NCI-H1105 treated with DMSO at 0.1 percent for 48 hours (cell line): ENCODE results near the gene KIF1C.

ENCODE experiments used
- DNase-seq: peaks from one replicate; lab custom pipeline; 2025; lab: John Stamatoyannopoulos, UW

KIF1C gene

DNA sequence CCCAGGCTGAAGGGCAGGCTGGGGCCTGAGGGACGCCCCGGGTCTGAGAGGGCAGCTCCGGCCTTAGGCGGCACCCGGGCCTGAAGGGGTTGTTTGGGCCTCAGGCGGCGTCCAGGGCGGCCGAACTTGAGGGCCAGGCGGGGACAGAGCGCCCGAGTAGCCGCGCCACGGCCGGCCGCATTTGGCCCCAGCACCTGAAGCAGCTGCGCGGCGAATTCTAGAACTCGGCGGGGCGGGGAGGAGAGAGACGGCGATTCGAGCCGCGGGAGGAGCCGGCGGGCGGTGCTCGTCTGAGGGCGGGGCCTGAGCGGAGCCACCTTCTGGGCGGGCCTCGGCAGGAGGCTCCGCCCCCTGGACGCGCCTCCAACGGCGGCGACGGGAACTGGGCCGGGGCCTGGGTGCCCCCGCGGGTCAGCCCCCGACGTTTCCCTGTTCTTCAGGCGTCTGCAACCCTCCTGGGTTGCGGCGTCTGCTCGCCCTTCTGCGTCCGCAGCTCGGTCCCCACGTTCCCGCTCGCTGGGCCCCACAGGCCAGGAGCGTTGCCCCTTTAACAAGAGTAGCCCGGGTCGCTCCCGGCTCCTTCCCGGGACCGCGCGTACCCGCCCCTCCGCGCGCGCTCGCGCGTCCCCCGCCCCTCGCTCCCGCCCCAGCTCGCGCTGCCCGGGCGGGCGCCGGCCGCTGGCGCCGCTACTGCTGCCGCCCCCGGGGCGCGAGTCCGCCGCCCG lies at the start of gene KIF1C, which contains the start of gene INCA1:
TSS of gene KIF1C (plus strand) at position 649 of the 725 bp plus-strand sequence. CDS start 2,297 bp downstream, outside the sequence.
TSS of gene INCA1 (minus strand) at position 221 of the 725 bp plus-strand sequence. CDS start 3,085 bp downstream, outside the sequence.
- peak; percentile 86 for DNase-seq

DNA sequence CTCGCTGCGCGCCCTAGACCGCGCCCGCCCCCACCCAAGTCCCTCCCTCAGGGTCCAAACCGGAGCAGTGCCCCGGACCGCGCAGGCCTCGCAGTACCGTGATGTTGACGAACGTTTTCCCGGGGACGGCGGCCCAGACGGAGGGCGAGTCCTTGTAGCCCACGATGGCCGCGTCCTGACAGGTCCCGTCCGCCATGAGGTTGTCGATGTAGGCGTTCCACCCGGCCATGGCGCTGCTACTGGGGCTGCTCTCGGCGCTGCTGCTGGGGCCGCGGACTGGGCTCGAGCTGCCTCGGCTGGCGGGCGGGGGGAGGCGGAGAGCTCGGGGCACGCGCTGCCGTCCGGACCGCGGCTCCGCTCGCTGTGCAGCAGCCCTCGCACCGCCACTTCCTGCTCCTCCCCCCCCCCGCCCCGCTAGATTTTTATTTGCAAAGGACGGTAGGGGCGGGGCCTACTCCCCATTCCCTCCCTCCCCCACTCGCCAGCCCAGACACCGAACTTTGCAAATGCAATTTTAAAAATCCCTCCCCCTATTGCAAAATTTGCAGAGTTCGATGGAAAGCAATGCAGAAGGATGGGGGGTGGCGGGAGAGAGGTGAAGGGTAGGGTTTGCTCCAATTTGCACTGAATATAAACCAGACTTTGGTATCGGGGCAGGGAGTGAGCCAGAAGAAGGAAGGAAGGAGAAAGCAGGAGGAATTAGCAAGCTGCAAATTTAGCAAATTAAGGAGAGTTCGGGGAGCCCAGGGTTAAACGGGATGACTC lies 49.4 kb upstream of the KIF1C start, which contains the start of gene PFN1:
TSS of gene PFN1 (minus strand) at position 365 of the 765 bp plus-strand sequence. CDS start at position 229, 136 bp downstream.
- DNase-seq: peak; percentile 83

DNA sequence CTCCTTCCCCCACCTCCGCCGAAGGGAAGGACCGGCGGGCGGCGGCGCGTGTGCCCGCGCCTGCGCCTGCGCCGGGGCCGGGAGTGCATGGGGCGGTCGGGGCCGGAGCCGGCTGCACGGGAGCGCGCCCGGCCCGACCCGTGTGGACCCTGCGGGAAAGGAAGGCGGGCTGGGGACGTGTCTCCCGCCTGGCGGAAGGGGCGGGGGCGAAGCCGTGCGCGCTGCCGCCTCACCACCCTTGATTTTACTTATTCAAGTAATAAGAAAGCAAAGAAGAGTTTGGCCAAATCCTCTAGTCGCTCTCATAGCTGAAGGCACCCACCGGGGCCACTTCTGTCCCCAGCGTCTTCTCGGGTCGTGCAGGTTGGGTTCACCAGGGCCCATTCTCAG lies 48.8 kb upstream of the KIF1C start:
- peak; percentile 77 for DNase-seq

DNA sequence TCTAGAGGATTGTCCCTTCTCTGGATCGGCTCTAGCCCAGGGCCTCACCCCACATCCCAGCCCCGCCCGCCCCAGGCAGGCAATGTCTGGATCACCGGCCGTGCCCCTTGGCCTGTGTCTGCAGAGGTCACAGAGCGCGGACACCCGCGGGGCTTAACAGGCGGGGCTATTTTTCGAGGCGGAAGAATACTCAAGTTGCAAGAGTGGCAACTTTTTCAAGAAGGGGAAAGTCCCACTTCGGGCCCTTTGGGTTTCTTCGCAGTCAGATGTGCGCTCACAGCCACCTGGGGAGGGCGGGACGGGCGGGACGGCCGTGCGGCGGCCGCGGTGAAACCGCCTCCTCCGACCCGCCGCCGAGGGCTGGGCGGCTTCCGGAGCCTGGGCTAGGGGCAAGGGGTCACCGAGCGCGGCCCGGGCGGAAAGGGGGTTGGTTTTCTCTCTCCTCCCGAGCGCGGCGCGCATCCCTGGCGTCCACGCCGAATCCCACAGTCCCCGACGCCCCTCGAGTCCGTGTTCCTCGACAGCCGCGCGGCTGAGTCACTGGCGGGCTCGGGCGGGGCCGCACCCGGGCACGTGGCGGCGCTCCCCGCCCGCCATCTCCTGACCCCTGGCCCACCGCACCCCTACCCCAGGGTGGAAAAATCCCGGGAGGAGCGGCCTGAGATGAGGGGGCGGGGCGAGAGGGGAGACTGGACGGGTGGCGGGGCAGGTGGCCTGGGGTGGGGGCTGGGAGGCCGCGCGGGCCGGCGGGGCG lies 48.3 kb upstream of the KIF1C start:
- DNase-seq: peak; percentile 62

DNA sequence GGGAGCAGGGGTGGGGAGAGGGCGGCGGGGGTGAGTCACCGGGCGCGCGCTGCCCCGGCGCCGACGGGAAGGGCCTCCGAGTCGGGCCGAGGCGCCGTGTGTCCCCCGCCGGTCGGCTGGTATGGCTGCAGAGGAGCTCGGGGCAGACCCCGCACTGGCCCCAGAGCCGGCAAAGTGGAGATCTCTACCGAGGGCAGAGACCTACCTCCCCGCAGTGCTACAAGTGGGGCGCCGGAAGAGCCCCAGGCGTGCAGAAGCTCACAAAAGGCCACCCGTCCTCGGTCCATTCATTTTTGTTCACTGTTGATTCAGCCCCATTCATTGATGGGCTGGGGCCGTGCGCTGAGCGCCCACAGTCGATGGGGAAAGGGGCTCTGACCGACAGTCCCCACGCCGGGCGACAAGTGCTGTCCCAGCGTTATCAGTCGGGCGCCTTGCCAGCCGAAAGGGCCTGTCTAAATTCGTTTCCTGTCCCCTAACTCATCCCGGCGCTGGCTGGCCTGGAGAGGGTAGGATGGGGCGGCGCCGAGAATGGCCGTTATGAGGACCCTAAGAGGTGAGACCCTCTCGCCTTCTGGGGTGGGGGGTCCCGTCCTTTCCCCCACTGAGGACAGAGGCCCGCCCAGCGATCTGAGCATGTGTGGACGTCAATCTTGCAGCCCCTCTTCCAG lies 47.5 kb upstream of the KIF1C start:
- DNase-seq: peak; percentile 36

DNA sequence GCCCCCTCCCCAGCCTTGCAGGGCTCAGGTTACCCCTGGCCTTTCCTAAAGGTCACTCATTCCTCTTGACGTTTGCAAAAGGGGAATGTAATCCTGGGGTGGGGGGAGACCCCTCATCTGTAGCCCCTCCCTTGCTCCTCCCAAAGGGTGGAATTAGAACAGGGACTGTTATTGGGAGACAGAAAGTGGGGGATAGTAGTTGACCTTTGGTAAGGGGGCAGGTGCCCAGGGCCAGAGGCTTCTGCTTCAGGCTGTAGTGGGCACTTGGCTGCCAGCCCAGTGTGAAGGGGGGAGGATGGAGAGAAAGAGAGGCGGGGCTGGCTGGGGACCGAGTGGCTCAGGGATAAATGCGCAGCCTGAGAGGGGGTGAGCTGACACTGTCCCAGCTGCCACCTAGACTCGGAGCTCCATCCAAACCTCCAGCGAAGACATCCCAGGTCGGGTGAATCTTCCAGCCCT lies 47.0 kb upstream of the KIF1C start, which contains the start of gene ENO3:
TSS of gene ENO3 (plus strand) at position 374 of the 459 bp plus-strand sequence. CDS start 711 bp downstream, outside the sequence.
- peak; percentile 71 for DNase-seq

DNA sequence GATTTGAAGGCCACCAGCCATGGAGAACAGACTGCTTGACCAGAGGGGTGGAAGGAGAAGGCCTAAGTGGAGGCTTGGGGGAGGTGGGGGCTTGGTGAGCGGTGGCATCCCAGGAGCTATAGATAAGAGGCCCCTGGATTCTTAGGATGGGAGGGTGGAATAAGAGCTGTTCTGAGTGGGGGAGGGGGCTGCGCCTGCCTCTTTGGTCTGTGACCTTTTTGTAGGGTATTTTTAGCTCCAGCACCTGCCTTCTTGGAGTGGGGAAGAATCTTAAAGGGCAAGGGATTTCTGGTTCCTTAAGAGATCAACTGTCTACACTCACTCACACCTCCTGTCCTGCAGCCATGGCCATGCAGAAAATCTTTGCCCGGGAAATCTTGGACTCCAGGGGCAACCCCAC lies 46.3 kb upstream of the KIF1C start:
- no peak for DNase-seq

- DNase-seq: no peak
Measured at GRCh38 chr17:4953451-4953961, 44.2 kb upstream of the KIF1C start.

- no peak for DNase-seq
Measured at GRCh38 chr17:4955091-4955490, 42.7 kb upstream of the KIF1C start.

- no peak for DNase-seq
Measured at GRCh38 chr17:4956493-4957061, 41.2 kb upstream of the KIF1C start.

DNA sequence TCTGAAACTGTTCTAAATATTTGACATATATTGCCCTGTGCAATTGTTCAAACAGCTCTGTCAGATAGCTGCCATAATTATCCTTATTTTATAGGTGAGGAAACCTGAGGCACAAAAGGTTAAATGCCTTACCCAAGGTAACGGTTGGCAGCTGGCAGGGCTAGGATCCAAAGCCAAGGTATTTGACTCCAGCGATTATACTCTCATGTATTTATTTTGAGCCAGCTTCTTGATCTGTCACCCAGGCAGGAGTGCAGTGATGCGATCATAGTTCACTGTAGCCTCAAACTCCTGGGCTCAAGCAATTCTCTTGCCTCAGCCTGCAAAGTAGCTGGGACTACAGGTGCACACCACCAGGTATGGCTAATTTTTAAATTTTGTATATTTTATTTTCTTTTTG lies 39.6 kb upstream of the KIF1C start:
- peak; percentile 28 for DNase-seq

GRCh38 chr17:4959261-4959965 lies 38.3 kb upstream of the KIF1C start:
- DNase-seq: no peak

DNA sequence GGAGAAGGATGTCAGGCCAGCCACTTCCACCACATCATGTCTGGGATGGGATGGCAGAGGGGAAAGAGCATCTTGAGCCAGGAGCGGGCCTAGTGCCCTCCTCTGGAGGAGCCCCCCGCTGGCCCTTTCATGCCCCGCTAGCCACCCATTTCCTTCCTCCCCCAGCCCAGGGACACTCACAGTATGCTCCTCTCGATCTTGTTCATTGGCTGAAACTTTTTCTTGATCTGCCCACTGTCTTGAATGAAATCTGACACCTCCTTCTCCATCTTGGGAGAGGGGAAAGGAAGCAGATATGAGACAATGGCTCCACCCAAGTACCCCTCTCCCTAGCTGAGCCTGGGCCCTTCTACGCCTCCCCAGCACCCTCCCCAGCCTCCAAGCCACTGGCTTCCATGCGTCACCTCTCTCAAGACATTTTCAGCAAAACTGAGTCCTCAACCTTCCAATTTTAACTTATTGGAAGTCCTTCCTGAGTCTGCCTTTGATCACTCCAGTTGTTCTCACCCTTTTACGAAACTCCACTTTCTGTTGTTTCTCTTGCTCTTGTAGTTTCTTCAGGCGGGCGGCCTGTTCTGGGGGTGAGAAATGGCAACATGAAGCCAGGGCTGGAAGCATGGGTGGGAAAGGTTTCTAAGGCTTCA lies 37.3 kb upstream of the KIF1C start:
- no peak for DNase-seq

DNA sequence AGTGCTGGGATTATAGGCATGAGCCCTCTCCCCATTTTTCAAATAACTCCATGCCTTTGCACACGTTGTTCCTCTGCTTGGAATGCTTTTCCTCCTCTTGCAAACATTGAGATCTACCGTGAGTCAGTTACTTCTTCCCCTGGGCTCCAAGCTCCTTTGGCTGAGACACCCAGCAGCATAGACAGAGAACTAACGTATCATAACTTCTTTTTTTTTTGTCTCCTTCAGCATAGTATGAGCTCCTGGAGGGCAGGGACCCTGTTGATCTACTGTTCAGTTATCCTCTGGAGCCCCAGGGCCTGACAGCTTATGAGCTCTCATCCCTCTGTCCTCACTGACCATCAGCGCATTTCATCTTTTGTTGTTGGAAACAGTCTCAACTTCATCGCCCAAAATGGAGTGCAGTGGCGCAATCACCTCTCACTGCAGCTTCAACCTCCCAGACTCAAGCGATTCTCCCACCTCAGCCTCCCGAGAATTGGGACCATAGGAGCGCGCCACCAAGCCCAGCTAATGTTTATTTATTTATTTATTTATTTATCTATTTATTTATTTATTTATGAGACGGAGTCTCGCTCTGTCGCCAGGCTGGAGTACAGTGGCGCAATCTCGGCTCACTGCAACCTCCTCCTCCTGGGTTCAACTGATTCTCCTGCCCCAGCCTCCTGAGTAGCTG lies 32.3 kb upstream of the KIF1C start:
- no peak for DNase-seq

GRCh38 chr17:4966844-4967538 lies 30.8 kb upstream of the KIF1C start:
- peak; percentile 100 for DNase-seq

GRCh38 chr17:4967539-4968485 lies 29.9 kb upstream of the KIF1C start, which contains the start of gene SPAG7:
Gene SPAG7, minus strand, starts transcription at chr17:4967817. Its CDS starts 13 bp downstream, at chr17:4967804.
- peak; percentile 96 for DNase-seq

DNA sequence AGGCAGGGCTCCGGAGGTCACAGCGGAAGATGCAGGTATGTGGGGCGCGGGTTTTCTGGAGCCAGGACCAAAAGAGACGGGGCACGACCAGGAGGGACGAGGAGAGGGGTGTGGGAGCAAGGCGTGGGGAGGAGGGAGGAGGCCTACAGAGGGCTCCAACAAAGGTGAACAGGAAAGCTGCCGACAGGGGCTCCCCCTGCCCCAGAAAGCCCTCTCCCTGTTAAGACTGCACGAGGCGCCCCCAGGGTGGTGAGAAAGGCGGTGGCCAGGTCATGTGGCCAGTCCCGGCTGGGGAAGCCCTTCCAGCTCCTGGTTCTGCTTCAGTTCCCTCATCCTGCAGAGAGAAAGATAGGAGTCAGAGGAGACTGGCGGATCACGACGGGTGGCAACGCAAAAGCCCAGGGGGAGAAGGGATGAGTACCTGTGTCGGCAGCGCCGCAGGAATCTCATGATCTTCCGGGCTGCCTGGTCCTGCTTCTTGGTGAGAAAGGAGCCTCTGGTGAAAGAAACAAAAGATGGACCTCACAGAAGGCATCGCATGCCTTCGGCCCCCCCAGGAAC lies 29.2 kb upstream of the KIF1C start:
- no peak for DNase-seq
